Natural killer cell (primary cell): ENCODE data around the gene RNF135. TPM values are rescaled to one million over a fixed set of nuclear protein-coding genes. Genes with fewer than 3 reads are reported as not detected.
"Not testable (repeated sequence)": the region's sequence is repeated elsewhere in the genome, so short reads cannot be mapped to it uniquely, and the experiment has no call there.

Source experiments
- ATAC-seq, 3 donors: fragments of 150-1000 bp in 2 of 3; fragments of 200-7000 bp in 1 of 3; cut with Tn5 transposase; 1 replicate in 1 of 3; 2 replicates in 2 of 3; pipeline ENCODE4 v1.10.0; 2021; ENCODE audit warnings: mild to moderate bottlenecking in 2 of 3, moderate library complexity in 2 of 3
- DNase-seq, 2 donors: peaks; one replicate each; pipeline versions ENCODE4 v3.0.0 to v3.0.0-alpha.2; 2013 to 2021; ENCODE audit warnings: mixed read lengths in 1 of 2
- H3K27ac ChIP-seq: one replicate; pipeline ENCODE4 v1.5.1; 2013; ENCODE audit warnings: mild to moderate bottlenecking, low read length
- H3K27me3 ChIP-seq: one replicate; pipeline ENCODE4 v1.6.1; 2013; ENCODE audit warnings: low read length; ENCODE audit not compliant: control insufficient read depth, insufficient read depth
- H3K36me3 ChIP-seq: one replicate; pipeline ENCODE4 v1.6.1; 2013; ENCODE audit warnings: low read length; ENCODE audit not compliant: control insufficient read depth, insufficient read depth
- H3K4me1 ChIP-seq: one replicate; pipeline ENCODE4 v1.6.1; 2013; ENCODE audit warnings: low read length; ENCODE audit not compliant: control insufficient read depth, insufficient read depth
- H3K4me3 ChIP-seq: one replicate; pipeline ENCODE4 v1.5.1; 2013; ENCODE audit warnings: low read length
- H3K9me3 ChIP-seq: one replicate; pipeline ENCODE4 v1.6.1; 2013; ENCODE audit warnings: low read length; ENCODE audit not compliant: control insufficient read depth, insufficient read depth
- H3K27ac Mint-ChIP-seq, 2 donors: one replicate each; pipeline ENCODE4 v1.8.0; 2022; ENCODE audit warnings: mild to moderate bottlenecking in 2 of 2, mixed read lengths in 2 of 2, moderate library complexity in 1 of 2
- H3K27me3 Mint-ChIP-seq, 2 donors: one replicate each; pipeline ENCODE4 v1.8.0; 2022; ENCODE audit warnings: low read depth in 2 of 2, mixed read lengths in 2 of 2
- H3K36me3 Mint-ChIP-seq: one replicate; pipeline ENCODE4 v1.8.0; 2022; ENCODE audit warnings: mixed read lengths
- H3K4me1 Mint-ChIP-seq, 2 donors: one replicate each; pipeline ENCODE4 v1.8.0; 2022; ENCODE audit warnings: mixed read lengths in 2 of 2
- H3K4me3 Mint-ChIP-seq: one replicate; pipeline ENCODE4 v1.8.0; 2022; ENCODE audit warnings: mild to moderate bottlenecking, moderate library complexity, mixed read lengths
- H3K9me3 Mint-ChIP-seq, 2 donors: one replicate each; pipeline ENCODE4 v1.8.0; 2022; ENCODE audit warnings: mixed read lengths in 2 of 2
- CTCF ChIP-seq: fragments of 200-600 bp; IDR thresholded peaks from one replicate; pipeline ENCODE4 v1.8.0; 2022; ENCODE audit warnings: antibody characterized with exemption
- WGBS: methylation state at CpG from one replicate; pipeline ENCODE4 v1.1.7; 2013; ENCODE audit warnings: missing lambda C conversion rate; ENCODE audit not compliant: insufficient coverage; 5-methylcytosine and 5-hydroxymethylcytosine counted together
- intact Hi-C: fragments of 100-400 bp; cut with micrococcal nuclease; formaldehyde crosslinking; loops from one replicate; pipeline ENCODE4 v1.14.2; 2022
- total RNA-seq, 4 donors: library from RNA; stranded (reverse); fragments of 120-200 nt in 1 of 4; gene quantifications; one replicate each; pipeline versions ENCODE4 v1.2.3 to v1.2.4, GENCODE V29; 2013 to 2022

Gene RNF135
- total RNA-seq, 3 donors from 2014 or later (not counting 1 experiment from before 2014, with no cell fraction given), result 8.8 to 13.5 (median 11.7) TPM

DNA sequence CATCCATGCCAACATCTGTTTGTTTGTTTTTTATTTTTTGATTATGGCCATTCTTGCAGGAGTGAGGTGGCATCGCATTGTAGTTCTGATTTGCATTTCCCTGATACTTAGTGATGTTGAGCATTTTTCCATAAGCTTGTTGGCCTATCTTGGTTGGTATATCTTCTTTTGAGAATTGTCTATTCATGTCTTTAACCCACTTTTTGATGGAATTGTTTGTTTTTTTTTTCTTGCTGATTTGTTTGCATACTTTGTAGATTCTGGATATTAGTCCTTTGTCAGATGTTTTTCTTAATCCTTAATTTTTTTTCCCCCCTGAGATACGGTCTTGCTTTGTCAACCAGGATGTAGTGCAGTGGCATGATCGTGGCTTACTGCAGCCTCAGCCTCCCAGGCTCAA, 43.0 kb downstream of the RNF135 start:
- DNase-seq (no peak), ATAC-seq (no peak)
- intact Hi-C loops, result no loop called here
- H3K27me3 ChIP-seq, result no peaks in the 10 kb centered on the region
- H3K27ac ChIP-seq, result no peak overlapping the region
- H3K4me3 ChIP-seq, result no peak overlapping the region
- no peak for TF ChIP-seq CTCF
- H3K9me3 ChIP-seq, result no peaks in the 10 kb centered on the region
- H3K36me3 ChIP-seq, result no peaks in the 10 kb centered on the region
- Mint-ChIP-seq H3K27ac (no peak overlapping the region), H3K27me3 (no peaks in the 10 kb centered on the region), H3K36me3 (no peaks in the 10 kb centered on the region), H3K4me1 (peaks cover 15 to 21% of the 10 kb centered on the region in 2 donors), H3K4me3 (no peak overlapping the region), H3K9me3 (no peaks in the 10 kb centered on the region)
- 86% methylated on average over 3 of the region's 3 CpGs for WGBS
- peaks cover 5% of the 10 kb centered on the region for H3K4me1 ChIP-seq

GRCh38 chr17:31015639-31016038, 44.8 kb downstream of the RNF135 start:
- Mint-ChIP-seq H3K4me1 (peaks cover 12 to 16% of the 10 kb centered on the region in 2 donors), H3K9me3 (no peaks in the 10 kb centered on the region), H3K36me3 (no peaks in the 10 kb centered on the region), H3K27ac (no peak overlapping the region), H3K27me3 (no peaks in the 10 kb centered on the region), H3K4me3 (no peak overlapping the region)
- no peak for DNase-seq
- TF ChIP-seq CTCF, result no peak
- Histone ChIP-seq H3K36me3 (no peaks in the 10 kb centered on the region), H3K4me1 (no peaks in the 10 kb centered on the region), H3K27ac (no peak overlapping the region), H3K27me3 (no peaks in the 10 kb centered on the region), H3K9me3 (no peaks in the 10 kb centered on the region), H3K4me3 (no peak overlapping the region)
- intact Hi-C loops, result loop anchor here (2.0 kb wide), 1 partner anchor 201 kb away; no protein-coding TSS in a partner anchor
- 94% methylated on average over 5 of the region's 5 CpGs for WGBS
- no peak for ATAC-seq

DNA sequence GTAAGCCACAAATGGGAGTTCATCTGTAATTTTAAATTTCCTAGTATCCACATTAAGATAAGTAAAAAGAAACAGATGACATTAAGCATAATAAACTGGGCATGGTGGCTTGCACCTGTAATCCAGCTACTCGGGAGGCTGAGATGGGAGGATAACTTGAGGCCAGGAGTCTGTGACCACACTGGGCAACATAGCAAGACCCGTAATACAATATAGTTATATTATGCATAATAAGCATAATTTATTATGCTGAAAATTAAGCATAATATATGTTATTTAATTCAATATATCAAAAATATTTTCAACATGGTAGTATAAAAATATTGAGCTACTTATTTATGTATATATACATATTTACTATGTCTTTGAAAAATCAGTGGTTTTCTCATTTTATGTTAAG, 48.2 kb downstream of the RNF135 start:
- Mint-ChIP-seq H3K9me3 (no peaks in the 10 kb centered on the region), H3K4me1 (peaks cover 16% of the 10 kb centered on the region in 2 donors), H3K27ac (peak overlapping the region in 1 of 2 donors; percentile 6), H3K4me3 (no peak overlapping the region), H3K36me3 (no peaks in the 10 kb centered on the region), H3K27me3 (no peaks in the 10 kb centered on the region)
- no peaks in the 10 kb centered on the region for H3K27me3 ChIP-seq
- TF ChIP-seq CTCF, result no peak
- DNase-seq (no peak), ATAC-seq (no peak)
- H3K36me3 ChIP-seq, result no peaks in the 10 kb centered on the region
- H3K9me3 ChIP-seq, result no peaks in the 10 kb centered on the region
- no peak overlapping the region for H3K4me3 ChIP-seq
- H3K4me1 ChIP-seq, result no peaks in the 10 kb centered on the region
- 88% methylated on average over 1 of the region's 2 CpGs for WGBS
- H3K27ac ChIP-seq, result no peak overlapping the region
- intact Hi-C loops, result no loop called here

GRCh38 chr17:31023171-31023570, 52.3 kb downstream of the RNF135 start:
- H3K4me1 ChIP-seq, intact Hi-C loops, H3K4me3 Mint-ChIP-seq, H3K27me3 Mint-ChIP-seq, H3K27me3 ChIP-seq, DNase-seq, H3K36me3 Mint-ChIP-seq, H3K36me3 ChIP-seq, ATAC-seq, H3K27ac Mint-ChIP-seq, H3K27ac ChIP-seq, H3K4me3 ChIP-seq, H3K9me3 Mint-ChIP-seq, H3K9me3 ChIP-seq: not testable (repeated sequence)
- H3K4me1 Mint-ChIP-seq, result peaks cover 16% of the 10 kb centered on the region in 2 donors
- no CpG with 5 or more reads among the region's 2 CpGs for WGBS
